Small intestine (tissue), 7 donors: ENCODE data around the gene ITIH4. TPM values are rescaled to one million over a fixed set of nuclear protein-coding genes. Genes with fewer than 3 reads are reported as not detected.
A peak's percentile ranks its signal among the peaks of the same experiment; 100 is the strongest.

Source experiments
- DNase-seq, 2 donors: peaks; one replicate each; pipeline versions ENCODE4 v3.0.0 to v3.0.0-alpha.2; 2013
- FAIRE-seq: peaks from 2 replicates; lab custom pipeline; 2012; peaks lifted over from hg19 to GRCh38; lab: Jason Lieb, UNC
- H3K27ac ChIP-seq, 3 donors: one replicate each; pipeline ENCODE4 v1.5.1; 2013; ENCODE audit warnings: low read length in 2 of 3, mild to moderate bottlenecking in 2 of 3, control low read depth in 1 of 3, inconsistent platforms in 1 of 3, low read depth in 1 of 3, moderate library complexity in 1 of 3
- H3K27me3 ChIP-seq, 3 donors: one replicate each; pipeline ENCODE4 v1.6.1; 2013; ENCODE audit warnings: low read length in 3 of 3, inconsistent platforms in 1 of 3; ENCODE audit not compliant: control insufficient read depth in 3 of 3, insufficient read depth in 3 of 3
- H3K36me3 ChIP-seq, 3 donors: one replicate each; pipeline ENCODE4 v1.6.1; 2013; ENCODE audit warnings: low read length in 3 of 3, inconsistent platforms in 1 of 3, low read depth in 1 of 3, mild to moderate bottlenecking in 1 of 3, moderate library complexity in 1 of 3; ENCODE audit not compliant: control insufficient read depth in 3 of 3, insufficient read depth in 2 of 3
- H3K4me1 ChIP-seq, 3 donors: one replicate each; pipeline ENCODE4 v1.6.1; 2013; ENCODE audit warnings: low read length in 2 of 3, inconsistent platforms in 1 of 3, low read depth in 1 of 3, mild to moderate bottlenecking in 1 of 3, moderate library complexity in 1 of 3; ENCODE audit not compliant: control insufficient read depth in 3 of 3, insufficient read depth in 2 of 3
- H3K4me3 ChIP-seq, 3 donors: one replicate each; pipeline ENCODE4 v1.5.1; 2013; ENCODE audit warnings: low read length in 3 of 3, control low read depth in 1 of 3, inconsistent platforms in 1 of 3, low read depth in 1 of 3, mild to moderate bottlenecking in 1 of 3, moderate library complexity in 1 of 3
- H3K9me3 ChIP-seq, 2 donors: one replicate each; pipeline ENCODE4 v1.6.1; 2013; ENCODE audit warnings: low read depth in 1 of 2, low read length in 1 of 2; ENCODE audit not compliant: control insufficient read depth in 2 of 2, insufficient read depth in 1 of 2
- WGBS, 3 donors: extraction: QIAGEN DNeasy Blood & Tissue Kit; methylation state at CpG; one replicate each; pipeline ENCODE4 v1.1.7; 2013; 5-methylcytosine and 5-hydroxymethylcytosine counted together
- polyA plus RNA-seq, 4 donors: library from polyadenylated mRNA; stranded (reverse) in 3 of 4; unstranded in 1 of 4; fragments of 200-250 nt in 3 of 4; fragments of 120-200 nt in 1 of 4; gene quantifications; one replicate each; pipeline versions ENCODE4 v1.2.1 to v1.2.3, GENCODE V29; 2013
- donor health status: healthy with polysubstance abuse.
- donor health status: control.
- donor health status: control.
- donor health status: Bipolar disorder and iron deficiency.
- donor health status: healthy.

The ITIH4 gene
- polyA plus RNA-seq, 4 donors = 0.67 to 4.9 (median 2.8) TPM

- H3K36me3 ChIP-seq = peaks cover 0 to 25% (median 0%) of the 10 kb centered on the region in 3 donors
These were observed 4.5 kb upstream of the ITIH4 start, which contains the start of gene MUSTN1 for GRCh38 chr3:52834871-52835501. Gene MUSTN1 (minus strand): TSS chr3:52835019. CDS start chr3:52834948, 71 bp downstream.

DNA sequence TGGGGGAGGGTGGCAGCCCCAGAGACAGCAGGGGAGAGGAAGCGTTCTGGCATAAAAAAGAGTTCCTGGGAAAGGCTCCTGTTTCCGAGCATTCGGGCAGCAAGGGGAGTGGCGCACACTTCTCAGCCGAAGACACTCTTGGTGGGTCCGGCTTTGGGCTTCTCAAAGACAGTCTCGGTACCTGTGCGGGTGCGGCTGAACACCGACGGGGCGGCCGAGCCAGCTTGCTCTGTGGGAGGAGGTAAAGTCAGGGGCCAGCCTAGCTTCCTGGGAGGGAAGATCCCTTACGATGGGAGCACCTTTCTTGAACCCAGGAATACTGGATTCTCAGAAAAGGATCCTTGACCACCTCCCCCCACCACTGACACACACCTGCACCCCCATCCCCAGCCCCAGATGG is 2.7 kb upstream of the ITIH4 start:
- Histone ChIP-seq H3K9me3 (no peaks in the 10 kb centered on the region), H3K36me3 (peaks cover 0 to 14% (median 0%) of the 10 kb centered on the region in 3 donors), H3K4me3 (no peak overlapping the region), H3K27me3 (no peaks in the 10 kb centered on the region), H3K27ac (no peak overlapping the region), H3K4me1 (no peaks in the 10 kb centered on the region)
- WGBS, 3 donors = 93 to 98% (median 95%) methylated on average over 14 of the region's 14 CpGs
- DNase-seq (no peak), FAIRE-seq (no peak)

More at GRCh38 chr3:52834871-52835501, 4.5 kb upstream of the ITIH4 start, which contains the start of gene MUSTN1:
- no peaks in the 10 kb centered on the region for H3K9me3 ChIP-seq
- no peaks in the 10 kb centered on the region for H3K4me1 ChIP-seq
- H3K27me3 ChIP-seq = no peaks in the 10 kb centered on the region
- DNase-seq (no peak), FAIRE-seq (no peak)
- 60 to 87% (median 80%) methylated on average over 11 of the region's 11 CpGs for WGBS, 3 donors
- no peak within 1 kb of the TSS for H3K27ac ChIP-seq
- H3K4me3 ChIP-seq = no peak within 1 kb of the TSS

GRCh38 chr3:52831500-52832301 is 1.2 kb upstream of the ITIH4 start:
- DNase-seq (peak; percentile 18 to 66), FAIRE-seq (no peak)
- H3K27me3 ChIP-seq = no peaks in the 10 kb centered on the region
- no peaks in the 10 kb centered on the region for H3K4me1 ChIP-seq
- no peak overlapping the region for H3K4me3 ChIP-seq
- H3K9me3 ChIP-seq = no peaks in the 10 kb centered on the region
- 32 to 53% (median 46%) methylated on average over 21 of the region's 21 CpGs for WGBS, 3 donors
- peaks cover 0 to 14% (median 0%) of the 10 kb centered on the region in 3 donors for H3K36me3 ChIP-seq
- no peak overlapping the region for H3K27ac ChIP-seq

GRCh38 chr3:52829906-52830463 is 487 bp downstream of the ITIH4 start:
- DNase-seq (no peak), FAIRE-seq (no peak)
- peaks cover 0 to 10% (median 0%) of the 10 kb centered on the region in 3 donors for H3K36me3 ChIP-seq
- WGBS, 3 donors = 92 to 94% (median 93%) methylated on average over 10 of the region's 10 CpGs
- H3K9me3 ChIP-seq = no peaks in the 10 kb centered on the region
- H3K4me3 ChIP-seq = no peak overlapping the region
- no peaks in the 10 kb centered on the region for H3K27me3 ChIP-seq
- H3K27ac ChIP-seq = no peak overlapping the region
- H3K4me1 ChIP-seq = no peaks in the 10 kb centered on the region

DNA sequence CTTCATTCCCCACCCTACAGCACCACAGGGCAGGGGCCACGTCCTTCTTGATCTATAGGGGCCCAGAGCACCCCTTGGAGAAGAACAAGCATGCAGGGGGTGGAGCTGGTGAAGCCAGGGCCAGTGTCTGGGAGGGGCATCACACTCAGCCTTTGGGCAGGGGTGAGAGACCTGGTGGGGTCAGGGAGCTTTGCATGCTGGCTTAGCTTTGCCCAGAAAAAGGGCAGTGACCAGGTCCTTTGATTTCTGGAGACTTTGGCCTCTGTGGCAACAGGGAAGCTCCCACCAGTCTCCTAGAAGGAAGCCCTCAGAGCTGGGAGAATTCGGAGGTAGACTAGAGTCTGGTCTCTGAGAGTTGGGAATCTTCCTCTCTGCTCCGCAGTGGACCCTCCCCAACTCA is 990 bp downstream of the ITIH4 start:
- Histone ChIP-seq H3K36me3 (peaks cover 0 to 7% (median 0%) of the 10 kb centered on the region in 3 donors), H3K9me3 (no peaks in the 10 kb centered on the region), H3K4me1 (no peaks in the 10 kb centered on the region), H3K27me3 (no peaks in the 10 kb centered on the region), H3K27ac (no peak overlapping the region), H3K4me3 (no peak overlapping the region)
- DNase-seq (no peak), FAIRE-seq (no peak)
- 88 to 92% (median 91%) methylated on average over 3 of the region's 3 CpGs for WGBS, 3 donors

DNA sequence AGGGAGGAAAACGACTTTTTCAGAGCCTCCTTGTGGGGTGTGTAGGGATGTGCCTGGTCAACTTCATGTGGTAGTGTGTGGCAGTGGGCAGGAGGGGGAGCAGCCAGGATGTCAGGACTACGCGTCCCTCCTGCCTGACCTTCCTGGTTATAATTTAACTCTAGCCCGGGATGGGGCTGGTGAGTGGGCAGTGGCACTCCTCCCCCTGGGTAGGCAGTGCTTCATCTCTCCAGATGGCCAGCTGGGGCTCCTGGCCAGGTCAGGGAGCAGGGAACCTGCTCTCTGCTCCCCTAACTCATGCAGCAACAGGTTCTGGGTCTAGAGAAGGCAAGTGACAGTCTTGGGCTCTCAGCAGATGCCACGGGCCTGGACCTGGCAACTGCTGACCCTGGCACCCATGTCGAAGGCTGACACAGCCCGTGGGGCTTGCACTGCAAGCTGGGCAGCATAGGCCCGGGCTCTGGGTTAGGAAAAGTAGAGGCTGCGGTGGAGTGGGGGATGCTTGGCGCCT is 2.6 kb downstream of the ITIH4 start:
- no peak for FAIRE-seq
- H3K4me1 ChIP-seq = no peaks in the 10 kb centered on the region
- H3K36me3 ChIP-seq = peaks cover 0 to 14% (median 0%) of the 10 kb centered on the region in 3 donors
- no peak overlapping the region for H3K27ac ChIP-seq
- DNase-seq = no peak
- no peaks in the 10 kb centered on the region for H3K9me3 ChIP-seq
- no peak overlapping the region for H3K4me3 ChIP-seq
- no peaks in the 10 kb centered on the region for H3K27me3 ChIP-seq
- 51 to 69% (median 61%) methylated on average over 10 of the region's 10 CpGs for WGBS, 3 donors

DNA sequence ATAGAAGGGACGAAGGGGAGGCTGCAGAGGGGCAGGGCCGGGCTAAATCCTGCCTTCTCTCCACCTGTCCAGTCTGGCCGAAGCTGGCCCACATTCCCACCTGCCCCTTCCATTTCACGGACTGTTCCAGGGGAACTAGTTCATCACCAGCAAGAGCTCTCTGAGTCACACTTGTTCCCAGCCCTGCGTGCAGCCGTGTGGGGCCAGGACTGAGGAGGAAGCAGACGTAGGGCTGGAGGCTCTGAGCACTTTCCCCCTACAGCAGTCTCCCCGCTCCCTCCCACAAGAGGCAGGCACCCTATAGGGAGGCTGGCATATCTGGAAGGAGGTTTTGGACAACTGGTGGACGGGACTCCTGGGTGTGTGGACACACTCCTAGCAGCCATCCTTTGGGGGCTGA is 3.0 kb downstream of the ITIH4 start:
- H3K27me3 ChIP-seq = no peaks in the 10 kb centered on the region
- H3K9me3 ChIP-seq = no peaks in the 10 kb centered on the region
- FAIRE-seq (no peak), DNase-seq (no peak)
- H3K4me1 ChIP-seq = no peaks in the 10 kb centered on the region
- WGBS, 3 donors = 70 to 82% (median 71%) methylated on average over 9 of the region's 9 CpGs
- peaks cover 0 to 18% (median 0%) of the 10 kb centered on the region in 3 donors for H3K36me3 ChIP-seq
- no peak overlapping the region for H3K4me3 ChIP-seq
- no peak overlapping the region for H3K27ac ChIP-seq

GRCh38 chr3:52824037-52824436 is 6.4 kb downstream of the ITIH4 start:
- Histone ChIP-seq H3K27me3 (no peaks in the 10 kb centered on the region), H3K27ac (no peak overlapping the region), H3K9me3 (no peaks in the 10 kb centered on the region), H3K4me3 (no peak overlapping the region), H3K4me1 (no peaks in the 10 kb centered on the region), H3K36me3 (peaks cover 0 to 21% (median 0%) of the 10 kb centered on the region in 3 donors)
- DNase-seq (no peak), FAIRE-seq (no peak)
- WGBS, 3 donors = 90 to 93% (median 91%) methylated on average over 10 of the region's 10 CpGs
